Measurements from ENCODE around the gene WNK1. TPM values are rescaled to one million over a fixed set of nuclear protein-coding genes. Genes with fewer than 3 reads are reported as not detected.
A peak's percentile ranks its signal among the peaks of the same experiment; 100 is the strongest.

The WNK1 gene
- total and polyA plus RNA-seq, 11 donors, result 59.9 to 373 (median 290) TPM

GRCh38 chr12:817941-818600 lies 65.7 kb downstream of the WNK1 start:
- WGBS, 4 donors, result 73 to 85% (median 81%) methylated on average over 3 of the region's 3 CpGs
- ATAC-seq (no peak), DNase-seq (no peak)
- no peaks in the 10 kb centered on the region for H3K27me3 ChIP-seq
- intact Hi-C loops (cut with DNase I), result loop anchor here in 6 of 10 donors (2.0 to 10.0 kb wide), 5 partner anchors 66 to 777 kb away; partner anchors contain the start of genes FBXL14 (in 1 of the 6), RAD52 (in 1 of the 6) and WNK1 (in 1 of the 6)
- peaks cover 0 to 36% (median 14%) of the 10 kb centered on the region in 9 donors for H3K36me3 ChIP-seq
- no peak for TF ChIP-seq POLR2A (IDR thresholded peaks at IDR 0.05)
- no peak for TF ChIP-seq CTCF (IDR thresholded peaks at IDR 0.05)
- H3K4me1 ChIP-seq, result peaks cover 0 to 30% (median 19%) of the 10 kb centered on the region in 12 donors
- H3K27ac ChIP-seq, result peak overlapping the region in 2 of 12 donors; percentile 8 to 44
- peaks cover 0 to 7% (median 0%) of the 10 kb centered on the region in 12 donors for H3K9me3 ChIP-seq
- H3K4me3 ChIP-seq, result no peak overlapping the region

- peak in 1 of 12 donors; percentile 9 for TF ChIP-seq CTCF (IDR thresholded peaks at IDR 0.05)
- TF ChIP-seq POLR2A (IDR thresholded peaks at IDR 0.05), result no peak
Measured at GRCh38 chr12:818733-819132, 66.4 kb downstream of the WNK1 start.

DNA sequence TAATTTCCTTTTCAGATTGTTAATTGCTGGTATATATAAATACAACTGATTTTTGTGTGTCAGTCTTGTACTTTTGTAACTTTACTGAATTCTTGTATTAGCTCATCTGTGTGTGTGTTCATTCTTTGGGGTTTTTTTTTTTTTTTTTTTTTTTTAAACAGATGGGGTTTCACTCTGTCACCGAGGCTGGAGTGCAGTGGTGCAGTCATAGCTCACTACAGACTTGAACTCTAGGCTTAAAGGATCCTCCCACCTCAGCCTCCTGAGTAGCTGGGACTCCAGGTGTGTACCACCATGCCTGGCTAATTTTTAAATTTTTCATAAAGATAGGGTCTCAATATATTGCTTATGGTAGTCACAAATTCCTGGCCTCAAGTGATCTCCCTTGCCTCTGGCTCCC lies 68.0 kb downstream of the WNK1 start:
- Histone ChIP-seq H3K27ac (no peak overlapping the region), H3K4me1 (peaks cover 0 to 40% (median 16%) of the 10 kb centered on the region in 12 donors), H3K4me3 (no peak overlapping the region), H3K36me3 (peaks cover 0 to 21% (median 5%) of the 10 kb centered on the region in 9 donors), H3K9me3 (peaks cover 0 to 14% (median 0%) of the 10 kb centered on the region in 12 donors), H3K27me3 (no peaks in the 10 kb centered on the region)
- WGBS, 4 donors, result 61 to 89% (median 71%) methylated on average over 1 of the region's 1 CpG
- DNase-seq (no peak), ATAC-seq (no peak)
- intact Hi-C loops (cut with DNase I), result loop anchor here in 1 of 10 donors (10.0 kb wide), 1 partner anchor 284 kb away; no protein-coding TSS in a partner anchor
- no peak for TF ChIP-seq POLR2A (IDR thresholded peaks at IDR 0.05)
- no peak for TF ChIP-seq CTCF (IDR thresholded peaks at IDR 0.05)

More at GRCh38 chr12:818733-819132, 66.4 kb downstream of the WNK1 start:
- Histone ChIP-seq H3K27ac (peak overlapping the region in 2 of 12 donors; percentile 8 to 44), H3K9me3 (peaks cover 0 to 14% (median 0%) of the 10 kb centered on the region in 12 donors), H3K4me3 (no peak overlapping the region), H3K4me1 (peaks cover 0 to 34% (median 18%) of the 10 kb centered on the region in 12 donors), H3K27me3 (no peaks in the 10 kb centered on the region), H3K36me3 (peaks cover 0 to 34% (median 14%) of the 10 kb centered on the region in 9 donors)
- WGBS, 4 donors, result 40 to 50% (median 46%) methylated on average over 5 of the region's 5 CpGs
- no peak for DNase-seq
- ATAC-seq, result no peak
- intact Hi-C loops (cut with DNase I), result loop anchor here in 6 of 10 donors (5.0 to 10.0 kb wide), 4 partner anchors 66 to 776 kb away; partner anchors contain the start of genes FBXL14 (in 1 of the 6), RAD52 (in 1 of the 6) and WNK1 (in 1 of the 6)

GRCh38 chr12:823028-823698 lies 70.8 kb downstream of the WNK1 start:
- no peak for DNase-seq
- WGBS, 4 donors, result 83 to 91% (median 90%) methylated on average over 2 of the region's 2 CpGs
- H3K27me3 ChIP-seq, result no peaks in the 10 kb centered on the region
- H3K4me3 ChIP-seq, result no peak overlapping the region
- H3K4me1 ChIP-seq, result peaks cover 0 to 40% (median 16%) of the 10 kb centered on the region in 12 donors
- H3K9me3 ChIP-seq, result peaks cover 0 to 14% (median 0%) of the 10 kb centered on the region in 12 donors
- peaks cover 0 to 14% (median 12%) of the 10 kb centered on the region in 9 donors for H3K36me3 ChIP-seq
- intact Hi-C loops (cut with DNase I), result loop anchor here in 1 of 10 donors (10.0 kb wide), 1 partner anchor 282 kb away; no protein-coding TSS in a partner anchor
- no peak for ATAC-seq
- H3K27ac ChIP-seq, result peak overlapping the region in 1 of 12 donors; percentile 47
- TF ChIP-seq CTCF (IDR thresholded peaks at IDR 0.05), result no peak
- TF ChIP-seq POLR2A (IDR thresholded peaks at IDR 0.05), result no peak

Data from heart left ventricle (tissue), 16 donors.